CD1c-positive myeloid dendritic cell (primary cell): ENCODE results near the gene EXOC4.
"Not testable (repeated sequence)": the region's sequence is repeated elsewhere in the genome, so short reads cannot be mapped to it uniquely, and the experiment has no call there.

Experiments
- DNase-seq: peaks from one replicate; pipeline ENCODE4 v3.0.0-alpha.2; 2016; ENCODE audit errors: extremely low spot score

Gene EXOC4

GRCh38 chr7:133314084-133314483, 61.2 kb downstream of the EXOC4 start:
- DNase-seq = no peak

GRCh38 chr7:133315332-133316040, 62.6 kb downstream of the EXOC4 start:
- DNase-seq = no peak

GRCh38 chr7:133319842-133320241, 67.0 kb downstream of the EXOC4 start:
- DNase-seq = no peak

- DNase-seq = no peak
Observed at GRCh38 chr7:133320891-133321290, 68.0 kb downstream of the EXOC4 start.

GRCh38 chr7:133321366-133321765, 68.5 kb downstream of the EXOC4 start:
- not testable (repeated sequence) for DNase-seq

- not testable (repeated sequence) for DNase-seq
Observed at GRCh38 chr7:133326745-133327144, 73.9 kb downstream of the EXOC4 start.

GRCh38 chr7:133328021-133328420, 75.1 kb downstream of the EXOC4 start:
- DNase-seq = not testable (repeated sequence)

GRCh38 chr7:133330085-133330484, 77.2 kb downstream of the EXOC4 start:
- DNase-seq = no peak

- no peak for DNase-seq
Observed at GRCh38 chr7:133331861-133332260, 79.0 kb downstream of the EXOC4 start.

GRCh38 chr7:133339772-133340171, 86.9 kb downstream of the EXOC4 start:
- DNase-seq = peak; percentile 5

GRCh38 chr7:133344275-133344674, 91.4 kb downstream of the EXOC4 start:
- DNase-seq = no peak

GRCh38 chr7:133345690-133346421, 93.0 kb downstream of the EXOC4 start:
- DNase-seq = no peak

GRCh38 chr7:133348250-133348649, 95.4 kb downstream of the EXOC4 start:
- no peak for DNase-seq

- no peak for DNase-seq
Observed at GRCh38 chr7:133349101-133349500, 96.2 kb downstream of the EXOC4 start.

GRCh38 chr7:133352430-133352829, 99.6 kb downstream of the EXOC4 start:
- no peak for DNase-seq

- DNase-seq = no peak
Observed at GRCh38 chr7:133353775-133354174, 100.9 kb downstream of the EXOC4 start.

- DNase-seq = no peak
Observed at GRCh38 chr7:133354546-133355324, 101.9 kb downstream of the EXOC4 start.

- no peak for DNase-seq
Observed at GRCh38 chr7:133355325-133355708, 102.4 kb downstream of the EXOC4 start.

- DNase-seq = no peak
Observed at GRCh38 chr7:133355822-133356221, 102.9 kb downstream of the EXOC4 start.

GRCh38 chr7:133358708-133359107, 105.8 kb downstream of the EXOC4 start:
- no peak for DNase-seq

GRCh38 chr7:133359449-133359848, 106.6 kb downstream of the EXOC4 start:
- no peak for DNase-seq

- no peak for DNase-seq
Observed at GRCh38 chr7:133360201-133360600, 107.3 kb downstream of the EXOC4 start.

GRCh38 chr7:133361806-133362205, 108.9 kb downstream of the EXOC4 start:
- no peak for DNase-seq
